ENCODE data around the gene DNAJC7.
A peak's percentile ranks its signal among the peaks of the same experiment; 100 is the strongest.

DNAJC7 gene

GRCh38 chr17:41962768-41963434 is 54.3 kb downstream of the DNAJC7 start:
- Histone ChIP-seq H3F3A (ENCODE audit: insufficient read depth, low read length) (peaks cover 16% of the 10 kb centered on the region), H3K9ac (ENCODE audit: low read length) (no peak overlapping the region), H3K9me3 (replicated peaks; ENCODE audit: insufficient read depth, low read length) (no peaks in the 10 kb centered on the region), H3K36me3 (replicated peaks; ENCODE audit: insufficient read depth, low read length) (0 out of 2 replicates have a peak, but pooled peaks cover 2% of the 10 kb centered on the region), H3K4me1 (ENCODE audit: low read length) (peaks cover 17% of the 10 kb centered on the region), H3K79me2 (ENCODE audit: low read length) (peaks cover 12% of the 10 kb centered on the region), H3K27me3 (replicated peaks; ENCODE audit: insufficient read depth, low read length) (no peaks in the 10 kb centered on the region), H3K4me2 (ENCODE audit: low read depth, low read length) (0 out of 2 replicates have a peak overlapping the region, but pooled peaks have one; percentile 5), H2AFZ (ENCODE audit: low read length) (peak overlapping the region; percentile 40; the same call in 1 of the 2 replicates), H3K4me3 (ENCODE audit: low read length) (no peak overlapping the region), H4K20me1 (ENCODE audit: insufficient read depth, low read length) (no peaks in the 10 kb centered on the region), H3K9me2 (replicated peaks; ENCODE audit: insufficient read depth, low read length) (no peaks in the 10 kb centered on the region), H3K27ac (ENCODE audit: low read length) (no peak overlapping the region)
- TF ChIP-seq EZH2phosphoT487 (IDR thresholded peaks at IDR 0.05; ENCODE audit: low read length) (no peak), CTCF (IDR thresholded peaks at IDR 0.05; ENCODE audit: low read length) (peak; percentile 92), EZH2 (optimal IDR thresholded peaks at IDR 0.05; ENCODE audit: low read depth, low read length) (no peak)
- peak; percentile 69 for DNase-seq

GRCh38 chr17:41962111-41962510 is 55.1 kb downstream of the DNAJC7 start:
- TF ChIP-seq EZH2 (optimal IDR thresholded peaks at IDR 0.05; ENCODE audit: low read depth, low read length) (no peak), EZH2phosphoT487 (IDR thresholded peaks at IDR 0.05; ENCODE audit: low read length) (no peak), CTCF (IDR thresholded peaks at IDR 0.05; ENCODE audit: low read length) (no peak)
- H3K36me3 ChIP-seq (replicated peaks; ENCODE audit: insufficient read depth, low read length): no peaks in the 10 kb centered on the region
- no peak overlapping the region for H3K4me3 ChIP-seq (ENCODE audit: low read length)
- H2AFZ ChIP-seq (ENCODE audit: low read length): no peak overlapping the region
- no peaks in the 10 kb centered on the region for H4K20me1 ChIP-seq (ENCODE audit: insufficient read depth, low read length)
- H3K79me2 ChIP-seq (ENCODE audit: low read length): peaks cover 4% of the 10 kb centered on the region
- H3K9ac ChIP-seq (ENCODE audit: low read length): no peak overlapping the region
- no peak overlapping the region for H3K4me2 ChIP-seq (ENCODE audit: low read depth, low read length)
- peaks cover 12% of the 10 kb centered on the region for H3K4me1 ChIP-seq (ENCODE audit: low read length)
- H3F3A ChIP-seq (ENCODE audit: insufficient read depth, low read length): peaks cover 16% of the 10 kb centered on the region
- no peak overlapping the region for H3K27ac ChIP-seq (ENCODE audit: low read length)
- no peaks in the 10 kb centered on the region for H3K9me2 ChIP-seq (replicated peaks; ENCODE audit: insufficient read depth, low read length)
- no peak for DNase-seq
- H3K27me3 ChIP-seq (replicated peaks; ENCODE audit: insufficient read depth, low read length): no peaks in the 10 kb centered on the region
- H3K9me3 ChIP-seq (replicated peaks; ENCODE audit: insufficient read depth, low read length): no peaks in the 10 kb centered on the region

GRCh38 chr17:41959336-41960095 is 57.7 kb downstream of the DNAJC7 start:
- TF ChIP-seq CTCF (IDR thresholded peaks at IDR 0.05; ENCODE audit: low read length): peak; percentile 31
- no peak for TF ChIP-seq EZH2 (optimal IDR thresholded peaks at IDR 0.05; ENCODE audit: low read depth, low read length)
- Histone ChIP-seq H3K4me1 (ENCODE audit: low read length) (peaks cover 4% of the 10 kb centered on the region; the same call in 1 of the 2 replicates), H3K9me2 (replicated peaks; ENCODE audit: insufficient read depth, low read length) (no peaks in the 10 kb centered on the region), H3K27me3 (replicated peaks; ENCODE audit: insufficient read depth, low read length) (no peaks in the 10 kb centered on the region), H3K27ac (ENCODE audit: low read length) (no peak overlapping the region), H4K20me1 (ENCODE audit: insufficient read depth, low read length) (no peaks in the 10 kb centered on the region), H3K9me3 (replicated peaks; ENCODE audit: insufficient read depth, low read length) (no peaks in the 10 kb centered on the region), H3K36me3 (replicated peaks; ENCODE audit: insufficient read depth, low read length) (no peaks in the 10 kb centered on the region), H3K4me2 (ENCODE audit: low read depth, low read length) (no peak overlapping the region), H3K4me3 (ENCODE audit: low read length) (no peak overlapping the region), H3F3A (ENCODE audit: insufficient read depth, low read length) (no peaks in the 10 kb centered on the region), H3K79me2 (ENCODE audit: low read length) (no peaks in the 10 kb centered on the region), H3K9ac (ENCODE audit: low read length) (no peak overlapping the region), H2AFZ (ENCODE audit: low read length) (no peak overlapping the region)
- peak; percentile 57 for DNase-seq
